ENCODE measurements around the gene RFX2.

Gene RFX2

GRCh38 chr19:6014551-6015135 is 95.7 kb downstream of the RFX2 start:
- no peak for DNase-seq (ENCODE audit: low read depth, low spot score)
- ChIA-PET POLR2A (no interaction called here), CTCF (interaction anchor here (1.0 to 3.7 kb wide), 5 partner anchors 8 to 47 kb away, joined by 3 to 29 read pairs (median 6); no protein-coding TSS in a partner anchor)

GRCh38 chr19:6012426-6013170 is 97.7 kb downstream of the RFX2 start:
- no peak for DNase-seq (ENCODE audit: low read depth, low spot score)
- POLR2A ChIA-PET: no interaction called here

More at GRCh38 chr19:6014551-6015135, 95.7 kb downstream of the RFX2 start:
- no peak overlapping the region for H3K4me3 ChIP-seq (ENCODE audit: low read depth, low read length)
- no peak for TF ChIP-seq CTCF (IDR thresholded peaks at IDR 0.05; ENCODE audit: insufficient read depth, low read length, missing control alignments)

GRCh38 chr19:6011794-6012193 is 98.5 kb downstream of the RFX2 start:
- ChIA-PET CTCF (interaction anchor here (1.1 to 1.7 kb wide), 3 partner anchors 10 to 208 kb away, joined by 3 to 6 read pairs (median 5); no protein-coding TSS in a partner anchor), POLR2A (no interaction called here)
- no peak for DNase-seq (ENCODE audit: low read depth, low spot score)

More at GRCh38 chr19:6012426-6013170, 97.7 kb downstream of the RFX2 start:
- no peak for TF ChIP-seq CTCF (IDR thresholded peaks at IDR 0.05; ENCODE audit: insufficient read depth, low read length, missing control alignments)
- CTCF ChIA-PET: interaction anchor here (1.3 to 3.7 kb wide), 5 partner anchors 10 to 208 kb away, joined by 4 to 29 read pairs (median 7); no protein-coding TSS in a partner anchor
- H3K4me3 ChIP-seq (ENCODE audit: low read depth, low read length): no peak overlapping the region

GRCh38 chr19:6011206-6011605 is 99.1 kb downstream of the RFX2 start:
- CTCF ChIA-PET: interaction anchor here (1.1 to 1.7 kb wide), 3 partner anchors 9 to 207 kb away, joined by 3 to 6 read pairs (median 5); no protein-coding TSS in a partner anchor
- no peak for TF ChIP-seq CTCF (IDR thresholded peaks at IDR 0.05; ENCODE audit: insufficient read depth, low read length, missing control alignments)
- no peak overlapping the region for H3K4me3 ChIP-seq (ENCODE audit: low read depth, low read length)
- POLR2A ChIA-PET: no interaction called here
- DNase-seq (ENCODE audit: low read depth, low spot score): no peak

More at GRCh38 chr19:6011794-6012193, 98.5 kb downstream of the RFX2 start:
- TF ChIP-seq CTCF (IDR thresholded peaks at IDR 0.05; ENCODE audit: insufficient read depth, low read length, missing control alignments): no peak
- no peak overlapping the region for H3K4me3 ChIP-seq (ENCODE audit: low read depth, low read length)

- DNase-seq (ENCODE audit: low read depth, low spot score): no peak
- ChIA-PET CTCF (interaction anchor here (2.5 kb wide), 1 partner anchor 12 kb away, joined by 8 read pairs; no protein-coding TSS in a partner anchor), POLR2A (no interaction called here)
- no peak overlapping the region for H3K4me3 ChIP-seq (ENCODE audit: low read depth, low read length)
- no peak for TF ChIP-seq CTCF (IDR thresholded peaks at IDR 0.05; ENCODE audit: insufficient read depth, low read length, missing control alignments)
These were observed 100.2 kb downstream of the RFX2 start for GRCh38 chr19:6010107-6010506.

- CTCF ChIA-PET: interaction anchor here (0.7 to 2.5 kb wide), 6 partner anchors 10 to 211 kb away, joined by 3 to 8 read pairs (median 4); no protein-coding TSS in a partner anchor
- no peak overlapping the region for H3K4me3 ChIP-seq (ENCODE audit: low read depth, low read length)
- TF ChIP-seq CTCF (IDR thresholded peaks at IDR 0.05; ENCODE audit: insufficient read depth, low read length, missing control alignments): no peak
- POLR2A ChIA-PET: no interaction called here
- DNase-seq (ENCODE audit: low read depth, low spot score): no peak
These were observed 102.4 kb downstream of the RFX2 start for GRCh38 chr19:6007866-6008265.
